Smooth muscle cell (in vitro differentiated cells): ENCODE results near the gene ILDR2. TPM values are rescaled to one million over a fixed set of nuclear protein-coding genes. Genes with fewer than 3 reads are reported as not detected.

Source experiments
- DNase-seq: peaks from one replicate; lab custom pipeline; 2025; ENCODE audit not compliant: unreplicated experiment; lab: John Stamatoyannopoulos, UW
- H2AFZ ChIP-seq: fragments of 200-600 bp; sonication (generic); 2 replicates; pipeline ENCODE4 v1.6.0; 2016; ENCODE audit warnings: antibody characterized with exemption, low read depth, mild to moderate bottlenecking
- H3F3A ChIP-seq: fragments of 200-600 bp; sonication (generic); 2 replicates; pipeline ENCODE4 v1.6.0; 2017; ENCODE audit warnings: antibody characterized with exemption, low read depth
- H3K27ac ChIP-seq: fragments of 200-600 bp; sonication (generic); 2 replicates; pipeline ENCODE4 v1.5.1; 2016; ENCODE audit warnings: low read depth, mild to moderate bottlenecking
- H3K27me3 ChIP-seq: fragments of 200-600 bp; sonication (generic); 2 replicates; pipeline ENCODE4 v1.6.1; 2016; ENCODE audit warnings: low read depth, mild to moderate bottlenecking
- H3K36me3 ChIP-seq: fragments of 200-600 bp; sonication (generic); 2 replicates; pipeline ENCODE4 v1.5.1; 2016; ENCODE audit warnings: low read depth
- H3K4me1 ChIP-seq: fragments of 200-600 bp; sonication (generic); 2 replicates; pipeline ENCODE4 v1.5.1; 2016; ENCODE audit warnings: low read depth
- H3K4me2 ChIP-seq: fragments of 200-600 bp; sonication (generic); 2 replicates; pipeline ENCODE4 v1.6.0; 2016; ENCODE audit warnings: mild to moderate bottlenecking
- H3K4me3 ChIP-seq: fragments of 200-600 bp; sonication (generic); 2 replicates; pipeline ENCODE4 v1.5.1; 2016; ENCODE audit warnings: mild to moderate bottlenecking
- H3K79me2 ChIP-seq: fragments of 200-600 bp; sonication (generic); 2 replicates; pipeline ENCODE4 v1.6.0; 2016; ENCODE audit warnings: low read depth, mild to moderate bottlenecking
- H3K9ac ChIP-seq: fragments of 200-600 bp; sonication (generic); 2 replicates; pipeline ENCODE4 v1.6.0; 2016; ENCODE audit warnings: low read depth
- H3K9me3 ChIP-seq: fragments of 200-600 bp; sonication (generic); replicated peaks from 2 replicates; pipeline ENCODE4 v1.5.1; 2016; ENCODE audit warnings: low read depth
- H4K20me1 ChIP-seq: fragments of 200-600 bp; sonication (generic); 2 replicates; pipeline ENCODE4 v1.6.0; 2016; ENCODE audit warnings: low read depth
- WGBS: methylation state at CpG from one replicate; pipeline ENCODE4 v1.1.7; 2016; ENCODE audit warnings: low lambda C conversion rate; 5-methylcytosine and 5-hydroxymethylcytosine counted together
- polyA plus RNA-seq: library from polyadenylated mRNA; unstranded; fragments of >200 nt; fragmentation: Nextera tagmentation; extraction: Ambion mirVana; gene quantifications from 2 replicates; pipeline ENCODE4 v1.2.1, GENCODE V29; 2016
- small RNA-seq: library from RNA; depleted of rRNA; stranded (forward); fragments of <200 nt; gene quantifications from one replicate; pipeline ENCODE3, GENCODE V24; 2014
- total RNA-seq: library from RNA; depleted of rRNA; stranded (reverse); fragments of >200 nt; gene quantifications from 2 replicates; pipeline ENCODE4 v1.2.3, GENCODE V29; 2014
- TF ChIP-seq, protein P1 (sequence below): fragments of 200-600 bp; sonication (generic); IDR thresholded peaks from 2 replicates; pipeline ENCODE4 v1.5.1; 2017; ENCODE audit warnings: borderline replicate concordance, mild to moderate bottlenecking, antibody characterized with exemption; ENCODE audit not compliant: insufficient read depth, poor library complexity, severe bottlenecking

Gene ILDR2
- total and polyA plus RNA-seq, 2 experiments from 2014 or later = 0.04 TPM; not detected in 1

DNA sequence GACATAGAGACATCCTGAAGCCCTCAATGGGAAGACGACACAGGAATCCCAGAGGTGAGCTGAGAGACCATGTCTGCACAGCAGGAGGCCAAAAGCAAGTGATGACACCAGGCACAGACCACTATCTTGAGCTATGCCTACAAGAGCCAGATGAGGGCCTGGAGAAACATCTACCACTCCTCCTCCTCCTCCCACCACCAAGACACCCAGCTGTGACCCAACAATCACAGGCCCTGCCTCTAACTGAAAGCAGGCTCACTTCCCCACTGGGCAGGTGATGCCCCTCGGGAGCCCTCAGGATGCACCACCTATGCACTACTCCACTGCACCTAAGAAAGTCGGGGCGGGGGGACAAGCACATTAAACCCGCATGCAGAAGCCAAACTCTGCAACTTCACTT, 115.7 kb downstream of the ILDR2 start:
- Histone ChIP-seq H3K4me2 (no peak overlapping the region), H3K79me2 (no peaks in the 10 kb centered on the region), H3F3A (peaks cover 9% of the 10 kb centered on the region), H3K27ac (no peak overlapping the region), H3K4me3 (no peak overlapping the region), H4K20me1 (peaks cover 17% of the 10 kb centered on the region), H2AFZ (no peak overlapping the region), H3K27me3 (no peaks in the 10 kb centered on the region), H3K36me3 (peaks cover 10% of the 10 kb centered on the region), H3K4me1 (no peaks in the 10 kb centered on the region), H3K9ac (no peak overlapping the region), H3K9me3 (no peaks in the 10 kb centered on the region)
- 81% methylated on average over 5 of the region's 5 CpGs for WGBS
- DNase-seq = no peak
- TF ChIP-seq, protein P1, sequence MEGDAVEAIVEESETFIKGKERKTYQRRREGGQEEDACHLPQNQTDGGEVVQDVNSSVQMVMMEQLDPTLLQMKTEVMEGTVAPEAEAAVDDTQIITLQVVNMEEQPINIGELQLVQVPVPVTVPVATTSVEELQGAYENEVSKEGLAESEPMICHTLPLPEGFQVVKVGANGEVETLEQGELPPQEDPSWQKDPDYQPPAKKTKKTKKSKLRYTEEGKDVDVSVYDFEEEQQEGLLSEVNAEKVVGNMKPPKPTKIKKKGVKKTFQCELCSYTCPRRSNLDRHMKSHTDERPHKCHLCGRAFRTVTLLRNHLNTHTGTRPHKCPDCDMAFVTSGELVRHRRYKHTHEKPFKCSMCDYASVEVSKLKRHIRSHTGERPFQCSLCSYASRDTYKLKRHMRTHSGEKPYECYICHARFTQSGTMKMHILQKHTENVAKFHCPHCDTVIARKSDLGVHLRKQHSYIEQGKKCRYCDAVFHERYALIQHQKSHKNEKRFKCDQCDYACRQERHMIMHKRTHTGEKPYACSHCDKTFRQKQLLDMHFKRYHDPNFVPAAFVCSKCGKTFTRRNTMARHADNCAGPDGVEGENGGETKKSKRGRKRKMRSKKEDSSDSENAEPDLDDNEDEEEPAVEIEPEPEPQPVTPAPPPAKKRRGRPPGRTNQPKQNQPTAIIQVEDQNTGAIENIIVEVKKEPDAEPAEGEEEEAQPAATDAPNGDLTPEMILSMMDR = no peak

DNA sequence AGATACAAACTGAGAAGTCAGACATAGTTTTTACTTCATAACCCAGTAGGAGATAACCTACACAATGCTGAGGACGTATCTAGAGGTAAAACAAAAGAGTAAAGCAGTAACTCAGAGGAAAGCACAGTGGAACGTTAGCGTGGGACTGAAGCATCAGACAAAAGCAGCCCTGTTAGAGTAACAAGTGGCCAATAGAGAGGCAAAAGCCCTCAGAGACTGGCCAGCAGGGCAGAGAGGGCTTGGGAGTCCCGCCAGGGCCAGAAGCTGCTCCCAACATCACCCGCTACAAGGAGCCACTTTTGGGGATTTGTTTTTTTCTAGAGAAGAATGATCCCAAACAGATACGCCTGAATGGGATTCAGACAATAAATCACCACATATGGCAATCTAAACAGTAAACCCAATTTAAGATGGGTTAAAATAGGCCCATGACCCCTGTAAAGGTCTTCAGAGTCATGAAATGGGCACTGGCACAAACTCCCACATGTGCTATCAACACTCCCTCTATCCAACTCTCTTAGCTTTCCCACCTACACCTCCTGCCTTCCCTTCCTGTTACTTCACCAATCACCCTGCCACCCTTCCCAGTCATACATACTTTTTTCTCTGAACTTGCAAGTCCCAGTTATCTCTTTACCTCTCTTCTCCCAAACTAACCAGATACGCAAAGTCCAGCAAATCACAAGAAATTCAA, 116.5 kb downstream of the ILDR2 start:
- Histone ChIP-seq H2AFZ (no peak overlapping the region), H3K9ac (no peak overlapping the region), H3K4me3 (no peak overlapping the region), H3K9me3 (no peaks in the 10 kb centered on the region), H3K27ac (peak overlapping the region; percentile 10), H3K27me3 (no peaks in the 10 kb centered on the region), H3F3A (peaks cover 12% of the 10 kb centered on the region), H3K4me1 (no peaks in the 10 kb centered on the region), H3K79me2 (no peaks in the 10 kb centered on the region), H3K36me3 (peaks cover 7% of the 10 kb centered on the region), H3K4me2 (no peak overlapping the region), H4K20me1 (peaks cover 20% of the 10 kb centered on the region)
- DNase-seq = no peak
- TF ChIP-seq, protein P1 = no peak
- 92% methylated on average over 7 of the region's 7 CpGs for WGBS

Small RNAs within 50 kb of the gene (small RNA-seq; reads per million reads assigned to genes)
- 1.7 reads per million, percentile 41 among the genes with 10 or more reads in this experiment for gene RNA5SP65

Other genes starting within 250 kb of the ILDR2 start
- gene POGK, start 136.1 kb downstream of the ILDR2 start, total RNA-seq = 21.2 and 23.4 TPM in 2 replicates
- 9.7 and 15.0 TPM in 2 replicates for gene POGK, start 136.1 kb downstream of the ILDR2 start, polyA plus RNA-seq
- gene TADA1, start 99.3 kb downstream of the ILDR2 start, total RNA-seq = 16.3 and 20.8 TPM in 2 replicates
- 9.1 and 12.2 TPM in 2 replicates for gene TADA1, start 99.3 kb downstream of the ILDR2 start, polyA plus RNA-seq
- 0.27 TPM in 1 of 2 replicates, not detected in the other for gene MAEL, start 13.7 kb upstream of the ILDR2 start, total RNA-seq
- 0.34 TPM in 1 of 2 replicates, not detected in the other for gene MAEL, start 13.7 kb upstream of the ILDR2 start, polyA plus RNA-seq
- not detected in 2 replicates for gene GPA33, start 114.8 kb upstream of the ILDR2 start, total RNA-seq
- gene GPA33, start 114.8 kb upstream of the ILDR2 start, polyA plus RNA-seq = not detected in 2 replicates
- 0.13 and 0.31 TPM in 2 replicates for gene STYXL2, start 118.5 kb upstream of the ILDR2 start, total RNA-seq
- 0.74 and 2.0 TPM in 2 replicates for gene STYXL2, start 118.5 kb upstream of the ILDR2 start, polyA plus RNA-seq
- gene POU2F1, start 245.3 kb upstream of the ILDR2 start, total RNA-seq = 13.0 and 15.6 TPM in 2 replicates
- 5.3 and 9.1 TPM in 2 replicates for gene POU2F1, start 245.3 kb upstream of the ILDR2 start, polyA plus RNA-seq